HCT116 (cell line): ENCODE results near the gene CASP10. TPM values are rescaled to one million over a fixed set of nuclear protein-coding genes. Genes with fewer than 3 reads are reported as not detected.

Source experiments
- ATAC-seq: fragments of 200-7000 bp; cut with Tn5 transposase; 2 replicates; pipeline ENCODE4 v1.9.1; 2020; ENCODE audit warnings: mild to moderate bottlenecking, moderate library complexity
- BruUV-seq: library from RNA; stranded (reverse); fragments of 400-500 nt; replicated peaks from 2 replicates; lab custom pipeline; 2021; lab: Mats Ljungman, UMichigan
- CTCF ChIA-PET: fragments of 300-600 bp; sonication (Branson Sonifier 250); formaldehyde crosslinking; loops from one replicate; lab custom pipeline; 2021; ENCODE audit warnings: antibody characterized with exemption; lab: Charles Lee
- POLR2A ChIA-PET: fragments of 300-600, 350-600 bp; sonication (Branson Sonifier 250); formaldehyde crosslinking; loops from one replicate; lab custom pipeline; 2021; ENCODE audit warnings: antibody characterized with exemption; lab: Charles Lee
- RAD21 ChIA-PET, 2 experiments: fragments of 300-600 bp; sonication (Branson Sonifier 250); formaldehyde crosslinking; loops; one replicate each; lab custom pipeline; 2023; ENCODE audit warnings: low total read pairs in 2 of 2; ENCODE audit not compliant: uncharacterized antibody in 2 of 2, unreplicated experiment in 2 of 2, low non-redundant PET in 1 of 2; lab: Charles Lee
- DNase-seq: peaks from one replicate; pipeline ENCODE4 v3.0.0-alpha.2; 2010; ENCODE audit warnings: low read depth, low spot score
- H2AFZ ChIP-seq: fragments of 200-600 bp; shearing (Covaris generic), sonication (generic); 2 replicates; pipeline ENCODE4 v1.6.1; 2017; ENCODE audit warnings: low read depth, mixed run types, mixed read lengths, antibody characterized with exemption, low read length; ENCODE audit not compliant: poor library complexity, severe bottlenecking
- H3K27ac ChIP-seq: 2 replicates; pipeline ENCODE4 v1.5.1; 2012; ENCODE audit warnings: low read depth, low read length
- H3K27me3 ChIP-seq: fragments of 200-600 bp; sonication (generic); 2 replicates; pipeline ENCODE4 v1.6.1; 2016; ENCODE audit warnings: mixed run types, low read length, mixed read lengths; ENCODE audit not compliant: insufficient read depth
- H3K36me3 ChIP-seq, 2 experiments: fragments of 200-500 bp in 1 of 2; fragments of 200-600 bp in 1 of 2; sonication (Bioruptor generic) in 1 of 2; sonication (generic) in 1 of 2; 2 replicates each; pipeline versions ENCODE4 v1.5.1 to v1.6.1; 2014 to 2016; ENCODE audit warnings: low read length in 2 of 2, inconsistent platforms in 1 of 2, mixed read lengths in 1 of 2, mixed run types in 1 of 2; ENCODE audit not compliant: insufficient read depth in 2 of 2, control insufficient read depth in 1 of 2
- H3K4me1 ChIP-seq, 2 experiments: fragments of 200-600 bp in 1 of 2; sonication (generic) in 1 of 2; 2 replicates each; pipeline versions ENCODE4 v1.5.1 to v1.6.1; 2012 to 2017; ENCODE audit warnings: low read length in 2 of 2, inconsistent platforms in 1 of 2, mild to moderate bottlenecking in 1 of 2, mixed read lengths in 1 of 2, mixed run types in 1 of 2, moderate library complexity in 1 of 2; ENCODE audit not compliant: insufficient read depth in 2 of 2, control insufficient read depth in 1 of 2
- H3K4me2 ChIP-seq: fragments of 200-600 bp; sonication (generic); 2 replicates; pipeline ENCODE4 v1.6.1; 2017; ENCODE audit warnings: mixed run types, low read length, mixed read lengths
- H3K4me3 ChIP-seq, 2 experiments: fragments of 200-600 bp in 1 of 2; sonication (generic) in 1 of 2; replicated peaks in 1 of 2; 2 replicates each; pipeline ENCODE4 v1.5.1; 2011 to 2016; ENCODE audit warnings: low read length in 2 of 2, control low read depth in 1 of 2, low read depth in 1 of 2, mild to moderate bottlenecking in 1 of 2, mixed read lengths in 1 of 2, mixed run types in 1 of 2
- H3K79me2 ChIP-seq: fragments of 200-600 bp; sonication (generic); 2 replicates; pipeline ENCODE4 v1.6.1; 2017; ENCODE audit warnings: mild to moderate bottlenecking, mixed run types, low read length, moderate library complexity, mixed read lengths; ENCODE audit not compliant: insufficient read depth
- H3K9ac ChIP-seq: fragments of 200-600 bp; sonication (generic); 2 replicates; pipeline ENCODE4 v1.6.1; 2016; ENCODE audit warnings: low read length, mixed read lengths
- H3K9me2 ChIP-seq: fragments of 200-600 bp; sonication (generic), shearing (Covaris generic); 2 replicates; pipeline ENCODE4 v1.6.1; 2017; ENCODE audit warnings: mixed run types, mild to moderate bottlenecking, moderate library complexity; ENCODE audit not compliant: insufficient read depth
- H3K9me3 ChIP-seq, 2 experiments: fragments of 200-500 bp in 1 of 2; fragments of 200-600 bp in 1 of 2; sonication (Bioruptor generic) in 1 of 2; sonication (generic) in 1 of 2; 2 replicates each; pipeline ENCODE4 v1.6.1; 2014 to 2017; ENCODE audit warnings: low read length in 2 of 2, mixed read lengths in 2 of 2, inconsistent platforms in 1 of 2, low read depth in 1 of 2, mild to moderate bottlenecking in 1 of 2, mixed run types in 1 of 2, moderate library complexity in 1 of 2; ENCODE audit not compliant: control insufficient read depth in 1 of 2, insufficient read depth in 1 of 2
- H4K20me1 ChIP-seq: fragments of 200-600 bp; sonication (generic), shearing (Covaris generic); 2 replicates; pipeline ENCODE4 v1.6.1; 2017; ENCODE audit warnings: mixed run types, mild to moderate bottlenecking, moderate library complexity; ENCODE audit not compliant: insufficient read depth
- CEBPB ChIP-seq: IDR thresholded peaks from 2 replicates; pipeline ENCODE4 v1.6.1; 2012; ENCODE audit warnings: low read depth
- ELF1 ChIP-seq: IDR thresholded peaks from 2 replicates; pipeline ENCODE4 v1.6.1; 2012; ENCODE audit warnings: low read depth, borderline replicate concordance
- EZH2 ChIP-seq: fragments of 200-600 bp; sonication (generic); IDR thresholded peaks from 2 replicates; pipeline ENCODE4 v1.6.1; 2017; ENCODE audit warnings: antibody characterized with exemption, mixed run types
- EZH2phosphoT487 ChIP-seq: fragments of 200-600 bp; IDR thresholded peaks from 2 replicates; pipeline ENCODE4 v1.6.1; 2018; ENCODE audit warnings: antibody characterized with exemption, borderline replicate concordance
- POLR2AphosphoS5 ChIP-seq: IDR thresholded peaks from 2 replicates; pipeline ENCODE4 v1.6.1; 2011; ENCODE audit warnings: mild to moderate bottlenecking, low read depth, low read length, moderate library complexity
- RAD21 ChIP-seq: IDR thresholded peaks from 2 replicates; pipeline ENCODE4 v1.6.1; 2012; ENCODE audit warnings: low read depth, mild to moderate bottlenecking
- SIN3A ChIP-seq: IDR thresholded peaks from 2 replicates; pipeline ENCODE4 v1.6.1; 2012; ENCODE audit warnings: low read depth
- SP1 ChIP-seq: IDR thresholded peaks from 2 replicates; pipeline ENCODE4 v1.6.1; 2012; ENCODE audit warnings: low read depth
- TCF7L2 ChIP-seq: IDR thresholded peaks from 2 replicates; pipeline ENCODE4 v1.7.0; 2011; ENCODE audit warnings: borderline replicate concordance, inconsistent platforms; ENCODE audit not compliant: insufficient read depth, insufficient read length; ENCODE audit errors: extremely low read depth
- YY1 ChIP-seq: IDR thresholded peaks from 2 replicates; pipeline ENCODE4 v1.6.1; 2011; ENCODE audit warnings: low read length, low read depth, moderate library complexity, mild to moderate bottlenecking; ENCODE audit not compliant: insufficient replicate concordance; ENCODE audit errors: extremely low read depth
- ZNF274 ChIP-seq: fragments of 200-500 bp; sonication (Bioruptor generic); IDR thresholded peaks from 2 replicates; pipeline ENCODE4 v1.6.1; 2014; ENCODE audit warnings: mild to moderate bottlenecking, low read depth, low read length, inconsistent platforms
- intact Hi-C: fragments of 100-400 bp; cut with micrococcal nuclease; formaldehyde crosslinking; loops from 2 replicates; pipeline ENCODE4 v1.10.0; 2022
- total RNA-seq: library from RNA; stranded (reverse); gene quantifications from one replicate; pipeline ENCODE4 v1.2.1, GENCODE V29; 2021; ENCODE audit not compliant: unreplicated experiment
- TF ChIP-seq, protein P1 (sequence below): IDR thresholded peaks from 2 replicates; pipeline ENCODE4 v1.6.1; 2012
- TF ChIP-seq, protein P2 (sequence below): IDR thresholded peaks from 2 replicates; pipeline ENCODE4 v1.6.1; 2012

The CASP10 gene
- total RNA-seq, 1 experiment from 2014 or later = 2.6 TPM

DNA sequence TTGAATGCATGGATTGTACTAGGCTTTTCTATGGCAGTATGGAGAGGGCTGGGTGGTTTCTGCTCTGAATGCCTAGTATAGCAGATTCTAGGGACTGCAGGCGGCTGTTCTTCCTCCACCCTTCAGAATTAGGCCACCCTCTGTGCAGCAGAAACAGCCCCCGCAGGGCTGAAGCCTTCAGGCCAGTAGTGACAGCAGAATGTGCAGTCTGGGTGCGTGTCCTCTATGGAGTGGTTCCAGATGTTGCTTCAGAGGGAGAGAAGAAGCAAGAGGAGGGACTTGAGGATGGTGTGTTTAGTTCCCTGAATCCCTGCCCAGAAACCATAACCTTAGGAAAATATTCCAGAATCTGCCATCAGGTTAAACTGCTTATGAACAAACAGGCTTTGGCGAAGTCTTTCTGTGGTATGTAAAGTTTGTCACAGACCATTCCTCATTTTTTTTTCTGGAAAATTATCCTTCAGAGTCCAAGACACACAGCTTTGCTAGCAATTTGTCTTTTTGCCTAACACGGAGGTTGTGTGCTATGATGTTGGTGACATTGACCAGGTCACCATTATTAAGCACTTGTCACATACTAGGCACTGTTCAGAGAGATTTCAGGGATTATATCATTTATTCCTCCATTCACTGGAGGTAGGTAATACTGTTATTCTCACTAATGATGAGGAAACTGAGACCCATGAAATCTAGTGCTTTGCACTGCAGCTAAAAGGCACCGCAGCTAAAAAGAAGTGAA, 21.1 kb downstream of the CASP10 start:
- H3K9me3 ChIP-seq = no peaks in the 10 kb centered on the region
- no peaks in the 10 kb centered on the region for H3K27me3 ChIP-seq
- TF ChIP-seq EZH2 (no peak), CEBPB (no peak), EZH2phosphoT487 (no peak), SP1 (no peak), ZNF274 (no peak), SIN3A (no peak), TCF7L2 (no peak), POLR2AphosphoS5 (no peak), RAD21 (no peak), YY1 (no peak), ELF1 (no peak)
- TF ChIP-seq, protein P1, sequence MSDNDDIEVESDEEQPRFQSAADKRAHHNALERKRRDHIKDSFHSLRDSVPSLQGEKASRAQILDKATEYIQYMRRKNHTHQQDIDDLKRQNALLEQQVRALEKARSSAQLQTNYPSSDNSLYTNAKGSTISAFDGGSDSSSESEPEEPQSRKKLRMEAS = no peak
- TF ChIP-seq, protein P2, sequence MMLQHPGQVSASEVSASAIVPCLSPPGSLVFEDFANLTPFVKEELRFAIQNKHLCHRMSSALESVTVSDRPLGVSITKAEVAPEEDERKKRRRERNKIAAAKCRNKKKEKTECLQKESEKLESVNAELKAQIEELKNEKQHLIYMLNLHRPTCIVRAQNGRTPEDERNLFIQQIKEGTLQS = no peak
- no peak overlapping the region for H3K9ac ChIP-seq
- no peak overlapping the region for H3K4me2 ChIP-seq
- ATAC-seq (no peak), DNase-seq (no peak)
- H3K27ac ChIP-seq = no peak overlapping the region
- ChIA-PET CTCF (no interaction called here), RAD21 (no interaction called here), POLR2A (no interaction called here)
- BruUV-seq = no TSS peak
- H4K20me1 ChIP-seq = no peaks in the 10 kb centered on the region
- no peaks in the 10 kb centered on the region for H3K36me3 ChIP-seq
- H2AFZ ChIP-seq = no peak overlapping the region
- intact Hi-C loops = no loop called here
- no peaks in the 10 kb centered on the region for H3K9me2 ChIP-seq
- no peak overlapping the region for H3K4me3 ChIP-seq
- H3K4me1 ChIP-seq = no peaks in the 10 kb centered on the region
- no peaks in the 10 kb centered on the region for H3K79me2 ChIP-seq
